Effector memory CD8-positive, alpha-beta T cell (primary cell): ENCODE measurements around the gene PLEKHG2.
A peak's percentile ranks its signal among the peaks of the same experiment; 100 is the strongest.

ENCODE experiments used
- ATAC-seq: fragments of 150-1000 bp; cut with Tn5 transposase; replicated peaks from 2 replicates; pipeline ENCODE4 v1.10.0; 2021; ENCODE audit warnings: mild to moderate bottlenecking, moderate library complexity
- DNase-seq, 3 experiments: peaks; one replicate each; pipeline ENCODE4 v3.0.0; 2021
- H3K27ac Mint-ChIP-seq, 2 donors: one replicate each; pipeline ENCODE4 v1.8.0; 2022; ENCODE audit warnings: mild to moderate bottlenecking in 2 of 2, mixed read lengths in 2 of 2, moderate library complexity in 2 of 2
- H3K27me3 Mint-ChIP-seq, 2 donors: one replicate each; pipeline ENCODE4 v1.8.0; 2022; ENCODE audit warnings: mixed read lengths in 2 of 2
- H3K36me3 Mint-ChIP-seq: one replicate; pipeline ENCODE4 v1.8.0; 2022; ENCODE audit warnings: mild to moderate bottlenecking, moderate library complexity, mixed read lengths; ENCODE audit not compliant: insufficient read depth
- H3K4me1 Mint-ChIP-seq, 2 donors: one replicate each; pipeline ENCODE4 v1.8.0; 2022; ENCODE audit warnings: low read depth in 2 of 2, mixed read lengths in 2 of 2
- H3K4me3 Mint-ChIP-seq, 2 donors: one replicate each; pipeline ENCODE4 v1.8.0; 2022; ENCODE audit warnings: mild to moderate bottlenecking in 2 of 2, mixed read lengths in 2 of 2, moderate library complexity in 2 of 2
- H3K9me3 Mint-ChIP-seq, 2 donors: one replicate each; pipeline ENCODE4 v1.8.0; 2022; ENCODE audit warnings: mixed read lengths in 2 of 2

PLEKHG2 gene

DNA sequence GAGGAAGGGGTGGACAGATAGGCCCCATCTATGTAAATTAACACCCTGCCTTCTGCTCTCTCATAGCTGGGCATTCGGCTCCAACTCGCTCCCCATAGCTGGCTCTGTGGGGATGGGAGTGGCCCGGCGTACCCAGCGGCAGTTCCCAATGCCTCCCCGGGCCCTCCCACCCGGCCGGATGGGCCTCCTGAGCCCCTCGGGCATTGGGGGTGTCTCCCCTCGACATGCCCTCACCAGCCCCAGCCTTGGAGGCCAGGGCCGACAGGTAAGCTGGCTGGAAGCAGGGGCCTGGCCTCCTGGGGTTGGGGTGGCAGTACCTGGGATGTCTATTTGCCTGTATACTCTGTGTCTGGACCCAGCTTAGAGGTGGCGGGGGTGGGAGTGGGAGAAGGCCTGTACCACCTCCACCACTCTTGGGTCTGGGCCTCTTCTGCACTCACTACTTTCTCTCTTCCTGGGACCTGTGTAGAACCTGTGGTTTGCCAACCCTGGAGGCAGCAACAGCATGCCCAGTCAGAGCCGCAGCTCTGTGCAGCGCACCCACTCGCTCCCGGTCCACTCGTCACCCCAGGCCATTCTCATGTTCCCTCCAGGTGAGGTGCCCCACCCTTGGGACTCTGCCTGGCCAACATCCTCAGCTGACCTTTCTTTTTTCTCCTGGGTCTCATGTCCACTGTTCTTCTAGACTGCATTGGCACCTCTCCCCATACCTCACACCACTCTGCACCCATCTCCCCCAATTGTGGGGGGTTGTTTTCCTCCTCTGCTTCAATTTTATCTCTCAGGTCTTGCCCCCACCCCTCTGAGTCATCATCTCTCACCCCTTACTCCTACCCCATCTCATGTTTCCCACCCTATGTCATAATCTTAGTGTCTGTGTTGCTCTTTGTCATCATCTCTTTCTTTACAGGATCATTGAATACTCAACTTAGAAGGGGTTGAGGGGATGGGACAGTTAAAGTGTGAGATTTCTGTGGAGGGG is 31.7 kb upstream of the PLEKHG2 start:
- ATAC-seq = no peak
- Mint-ChIP-seq H3K4me3 (no peak overlapping the region), H3K9me3 (no peaks in the 10 kb centered on the region), H3K27ac (peak overlapping the region in 1 of 2 donors; percentile 57), H3K36me3 (peaks cover 68% of the 10 kb centered on the region), H3K27me3 (no peaks in the 10 kb centered on the region), H3K4me1 (peaks cover 2 to 4% of the 10 kb centered on the region in 2 donors)
- no peak for DNase-seq

DNA sequence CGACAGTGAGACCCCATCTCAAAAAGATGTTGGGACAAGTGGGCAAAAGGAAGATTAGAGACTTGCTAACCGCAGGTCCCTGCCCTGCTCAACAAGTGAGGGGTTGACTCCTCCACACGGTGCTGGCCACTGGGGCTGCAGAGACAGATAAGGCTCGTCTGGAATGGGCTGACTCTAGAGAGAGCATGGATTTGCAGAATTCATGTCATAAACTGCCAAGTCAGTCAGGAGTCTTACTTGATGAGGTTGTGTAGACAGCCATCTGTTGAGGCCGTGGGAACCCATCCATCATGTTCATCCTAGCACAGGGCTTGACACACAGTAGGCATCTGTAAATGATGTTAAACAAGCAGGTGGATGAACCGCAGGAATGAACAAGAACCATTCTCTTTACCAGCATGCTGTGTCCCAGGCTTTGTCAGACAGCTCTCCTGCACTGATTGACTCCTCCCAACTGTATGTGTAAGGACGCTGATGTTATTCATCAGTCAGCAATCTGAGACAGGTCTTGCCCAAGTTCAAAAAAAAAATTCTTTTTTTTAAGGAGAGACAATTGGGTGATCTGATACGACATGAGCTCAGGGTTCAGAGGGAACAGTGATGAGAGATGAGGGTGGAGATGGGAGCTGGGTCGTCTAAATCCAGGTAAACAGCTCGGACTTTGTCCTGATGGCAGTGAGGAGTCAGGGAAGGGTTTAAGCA is 30.4 kb upstream of the PLEKHG2 start:
- peak overlapping the region in 1 of 2 donors; percentile 90 for H3K27ac Mint-ChIP-seq
- no peak overlapping the region for H3K4me3 Mint-ChIP-seq
- no peaks in the 10 kb centered on the region for H3K27me3 Mint-ChIP-seq
- H3K36me3 Mint-ChIP-seq = peaks cover 78% of the 10 kb centered on the region
- ATAC-seq (no peak), DNase-seq (no peak)
- H3K9me3 Mint-ChIP-seq = no peaks in the 10 kb centered on the region
- peaks cover 4 to 9% of the 10 kb centered on the region in 2 donors for H3K4me1 Mint-ChIP-seq

GRCh38 chr19:39382991-39383828 is 29.3 kb upstream of the PLEKHG2 start:
- H3K36me3 Mint-ChIP-seq = peaks cover 74% of the 10 kb centered on the region
- ATAC-seq (no peak), DNase-seq (no peak)
- H3K27ac Mint-ChIP-seq = peak overlapping the region in 1 of 2 donors; percentile 90
- H3K4me1 Mint-ChIP-seq = peaks cover 4 to 9% of the 10 kb centered on the region in 2 donors
- H3K9me3 Mint-ChIP-seq = no peaks in the 10 kb centered on the region
- no peak overlapping the region for H3K4me3 Mint-ChIP-seq
- H3K27me3 Mint-ChIP-seq = no peaks in the 10 kb centered on the region

- peaks cover 6 to 17% of the 10 kb centered on the region in 2 donors for H3K4me1 Mint-ChIP-seq
- ATAC-seq = no peak
- H3K27me3 Mint-ChIP-seq = no peaks in the 10 kb centered on the region
- H3K27ac Mint-ChIP-seq = peak overlapping the region; percentile 83 to 90
- no peaks in the 10 kb centered on the region for H3K9me3 Mint-ChIP-seq
- peak overlapping the region in 1 of 2 donors; percentile 48 for H3K4me3 Mint-ChIP-seq
- DNase-seq = no peak
- peaks cover 74% of the 10 kb centered on the region for H3K36me3 Mint-ChIP-seq
These were observed 27.5 kb upstream of the PLEKHG2 start for GRCh38 chr19:39384839-39385568.

DNA sequence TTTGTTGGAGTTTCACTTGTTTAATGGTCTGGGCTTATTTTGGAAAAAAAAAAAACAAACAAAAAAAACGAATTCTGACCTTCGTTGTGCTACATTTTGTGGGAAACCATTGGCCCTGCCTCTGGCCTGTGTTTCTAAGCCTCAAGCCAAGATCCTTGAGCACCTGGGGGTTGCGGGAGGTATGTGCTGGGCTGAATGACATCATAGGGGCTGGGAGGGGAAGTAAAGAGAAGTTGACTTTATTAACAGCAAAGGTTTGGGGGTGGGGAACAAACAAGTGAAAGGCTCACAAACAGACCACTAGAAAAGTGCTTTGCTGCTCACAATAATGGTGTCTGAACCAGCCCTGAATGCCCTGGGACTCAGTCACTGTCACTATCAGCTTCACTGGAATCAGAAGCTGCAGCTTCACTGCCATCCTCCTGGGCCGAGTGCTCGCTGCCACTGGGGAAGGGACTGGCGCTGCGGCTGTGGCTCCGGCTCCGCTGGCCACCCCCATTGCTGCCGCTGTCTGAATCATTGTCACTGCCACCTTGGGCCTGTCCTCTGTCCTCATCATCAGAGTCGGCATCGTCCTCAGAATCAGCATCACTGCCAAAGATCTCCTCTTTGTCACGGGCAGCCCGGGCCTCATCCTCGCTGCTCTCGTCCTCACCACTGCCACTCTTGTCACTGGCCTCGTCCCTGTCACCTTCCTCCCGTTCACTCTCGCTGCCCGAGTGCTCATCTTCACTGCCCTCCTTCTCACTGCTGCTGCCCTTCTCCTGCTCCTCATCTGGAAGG is 26.6 kb upstream of the PLEKHG2 start:
- DNase-seq (no peak), ATAC-seq (no peak)
- peaks cover 10 to 22% of the 10 kb centered on the region in 2 donors for H3K4me1 Mint-ChIP-seq
- peaks cover 81% of the 10 kb centered on the region for H3K36me3 Mint-ChIP-seq
- H3K27me3 Mint-ChIP-seq = no peaks in the 10 kb centered on the region
- no peaks in the 10 kb centered on the region for H3K9me3 Mint-ChIP-seq
- no peak overlapping the region for H3K4me3 Mint-ChIP-seq
- H3K27ac Mint-ChIP-seq = peak overlapping the region; percentile 83 to 90

GRCh38 chr19:39386557-39386956 is 25.9 kb upstream of the PLEKHG2 start:
- DNase-seq (no peak), ATAC-seq (no peak)
- Mint-ChIP-seq H3K4me1 (peaks cover 13 to 26% of the 10 kb centered on the region in 2 donors), H3K27ac (peak overlapping the region in 1 of 2 donors; percentile 90), H3K9me3 (no peaks in the 10 kb centered on the region), H3K36me3 (peaks cover 84% of the 10 kb centered on the region), H3K4me3 (no peak overlapping the region), H3K27me3 (no peaks in the 10 kb centered on the region)

- peak overlapping the region in 1 of 2 donors; percentile 95 for H3K27ac Mint-ChIP-seq
- H3K36me3 Mint-ChIP-seq = peaks cover 86% of the 10 kb centered on the region
- no peaks in the 10 kb centered on the region for H3K27me3 Mint-ChIP-seq
- H3K4me1 Mint-ChIP-seq = peaks cover 20 to 30% of the 10 kb centered on the region in 2 donors
- DNase-seq (no peak), ATAC-seq (no peak)
- H3K9me3 Mint-ChIP-seq = no peaks in the 10 kb centered on the region
- no peak overlapping the region for H3K4me3 Mint-ChIP-seq
These were observed 23.8 kb upstream of the PLEKHG2 start for GRCh38 chr19:39388657-39389056.

GRCh38 chr19:39389631-39390414 is 22.6 kb upstream of the PLEKHG2 start:
- Mint-ChIP-seq H3K4me1 (peaks cover 23 to 30% of the 10 kb centered on the region in 2 donors), H3K27ac (peak overlapping the region; percentile 95 to 97), H3K27me3 (no peaks in the 10 kb centered on the region), H3K36me3 (peaks cover 89% of the 10 kb centered on the region), H3K4me3 (peak overlapping the region; percentile 98), H3K9me3 (no peaks in the 10 kb centered on the region)
- no peak for ATAC-seq
- DNase-seq = no peak

DNA sequence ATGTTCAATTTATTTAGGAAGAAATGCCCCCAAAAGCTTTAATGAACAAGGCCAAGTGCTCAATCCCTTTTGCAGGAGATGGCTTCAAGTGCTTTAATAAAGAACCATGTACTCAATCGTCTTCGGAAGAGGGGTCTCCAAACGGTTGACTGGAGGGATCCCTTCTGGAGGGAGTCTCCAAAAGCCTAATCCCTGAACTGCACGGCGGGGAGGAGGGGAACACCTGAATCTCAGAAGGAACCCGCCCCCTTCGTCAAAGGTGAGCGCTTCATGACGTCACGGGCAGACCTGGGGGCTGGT is 22.1 kb upstream of the PLEKHG2 start:
- peak overlapping the region; percentile 95 to 97 for H3K27ac Mint-ChIP-seq
- DNase-seq (peak in 2 of 3 experiments; percentile 77 to 78), ATAC-seq (no peak)
- H3K4me1 Mint-ChIP-seq = peaks cover 19 to 28% of the 10 kb centered on the region in 2 donors
- no peaks in the 10 kb centered on the region for H3K27me3 Mint-ChIP-seq
- H3K9me3 Mint-ChIP-seq = no peaks in the 10 kb centered on the region
- H3K36me3 Mint-ChIP-seq = peaks cover 89% of the 10 kb centered on the region
- peak overlapping the region; percentile 98 for H3K4me3 Mint-ChIP-seq

DNA sequence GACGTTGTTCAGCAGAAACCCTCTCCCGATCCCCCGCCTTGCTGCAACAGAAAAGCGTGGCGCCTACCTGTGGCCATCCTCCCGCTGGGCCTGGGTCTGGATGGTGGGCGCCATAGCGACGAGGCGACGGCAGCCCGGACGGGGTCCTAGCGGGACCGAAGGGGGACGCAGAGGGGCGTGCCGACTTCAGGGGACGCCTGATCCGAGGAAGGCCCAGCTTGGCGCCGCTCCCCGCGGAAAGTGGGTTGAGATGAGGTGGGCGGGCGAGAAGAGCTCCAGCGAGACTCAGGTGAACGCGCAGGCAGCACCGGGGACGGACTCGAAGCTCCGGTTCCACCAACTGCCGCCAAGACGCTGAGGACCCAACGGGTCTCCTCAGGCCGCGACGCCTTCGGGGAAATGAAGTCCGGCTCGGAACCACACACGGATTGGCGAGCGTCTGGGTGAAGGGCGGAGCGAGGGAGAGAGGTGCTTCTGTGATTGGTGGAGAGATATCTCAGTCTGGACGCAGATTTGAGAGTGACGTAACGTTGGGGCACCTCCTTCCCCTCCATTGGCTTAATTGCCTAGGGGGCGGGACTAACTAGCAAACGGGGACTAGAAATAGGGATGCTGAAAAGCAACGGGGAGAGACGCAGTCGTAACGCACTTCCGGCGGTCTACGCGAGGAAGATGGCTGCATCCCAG is 21.6 kb upstream of the PLEKHG2 start, which contains the start of the genes MED29 and PAF1:
Gene MED29 (plus strand): TSS at position 628 of the 687 bp plus-strand sequence. CDS start 45 bp downstream, at position 673.
Gene PAF1 (minus strand): TSS at position 356 of the 687 bp plus-strand sequence. CDS start 242 bp downstream, at position 114.
- peaks cover 89% of the 10 kb centered on the region for H3K36me3 Mint-ChIP-seq
- no peaks in the 10 kb centered on the region for H3K27me3 Mint-ChIP-seq
- DNase-seq = peak; percentile 93 to 94 (median 94)
- H3K27ac Mint-ChIP-seq = peak within 1 kb of the TSS; percentile 95 to 97
- ATAC-seq = peak; percentile 89
- peak within 1 kb of the TSS; percentile 98 for H3K4me3 Mint-ChIP-seq
- H3K4me1 Mint-ChIP-seq = peaks cover 19 to 28% of the 10 kb centered on the region in 2 donors
- H3K9me3 Mint-ChIP-seq = no peaks in the 10 kb centered on the region
